Measurements from ENCODE around the gene ZNF35.

GRCh38 chr3:44666346-44666745 is 17.8 kb downstream of the ZNF35 start:
- TF ChIP-seq RAD21 (IDR thresholded peaks at IDR 0.05; ENCODE audit: low read depth) (no peak), TAF1 (IDR thresholded peaks at IDR 0.05; ENCODE audit: low read depth) (no peak), CREB1 (IDR thresholded peaks at IDR 0.05; ENCODE audit: low read depth) (no peak), EP300 (IDR thresholded peaks at IDR 0.05; ENCODE audit: borderline replicate concordance) (no peak), REST (IDR thresholded peaks at IDR 0.05; ENCODE audit: low read depth) (no peak), CEBPB (IDR thresholded peaks at IDR 0.05) (no peak), MAX (IDR thresholded peaks at IDR 0.05) (no peak), TCF12 (IDR thresholded peaks at IDR 0.05; ENCODE audit: low read depth) (no peak), YY1 (IDR thresholded peaks at IDR 0.05; ENCODE audit: low read depth) (no peak), USF1 (IDR thresholded peaks at IDR 0.05) (no peak), EGR1 (IDR thresholded peaks at IDR 0.05) (no peak), NFIC (IDR thresholded peaks at IDR 0.05) (no peak), TEAD4 (IDR thresholded peaks at IDR 0.05) (no peak)
